ENCODE results near the gene ZNF470.

ZNF470 gene

GRCh38 chr19:56608274-56608964, 41.2 kb downstream of the ZNF470 start:
- no peak for DNase-seq (ENCODE audit: low read depth)

GRCh38 chr19:56611288-56611687, 44.0 kb downstream of the ZNF470 start:
- DNase-seq (ENCODE audit: low read depth), result no peak

- DNase-seq (ENCODE audit: low read depth), result no peak
Measured at GRCh38 chr19:56612737-56613136, 45.5 kb downstream of the ZNF470 start.

- DNase-seq (ENCODE audit: low read depth), result no peak
Measured at GRCh38 chr19:56613639-56614038, 46.4 kb downstream of the ZNF470 start.

- no peak for DNase-seq (ENCODE audit: low read depth)
Measured at GRCh38 chr19:56617531-56617930, 50.3 kb downstream of the ZNF470 start.

GRCh38 chr19:56619121-56619520, 51.9 kb downstream of the ZNF470 start:
- DNase-seq (ENCODE audit: low read depth), result no peak

- no peak for DNase-seq (ENCODE audit: low read depth)
Measured at GRCh38 chr19:56622374-56622773, 55.1 kb downstream of the ZNF470 start.

- no peak for DNase-seq (ENCODE audit: low read depth)
Measured at GRCh38 chr19:56623006-56623405, 55.7 kb downstream of the ZNF470 start.

- DNase-seq (ENCODE audit: low read depth), result no peak
Measured at GRCh38 chr19:56625708-56626107, 58.4 kb downstream of the ZNF470 start.

GRCh38 chr19:56633021-56633420, 65.8 kb downstream of the ZNF470 start:
- no peak for DNase-seq (ENCODE audit: low read depth)

- no peak for DNase-seq (ENCODE audit: low read depth)
Measured at GRCh38 chr19:56637976-56638555, 70.8 kb downstream of the ZNF470 start.

Data from T follicular helper cell (primary cell).